ENCODE measurements around the gene OTOF. TPM values are rescaled to one million over a fixed set of nuclear protein-coding genes. Genes with fewer than 3 reads are reported as not detected.

The OTOF gene
- total RNA-seq, 1 experiment from 2014 or later = not detected

DNA sequence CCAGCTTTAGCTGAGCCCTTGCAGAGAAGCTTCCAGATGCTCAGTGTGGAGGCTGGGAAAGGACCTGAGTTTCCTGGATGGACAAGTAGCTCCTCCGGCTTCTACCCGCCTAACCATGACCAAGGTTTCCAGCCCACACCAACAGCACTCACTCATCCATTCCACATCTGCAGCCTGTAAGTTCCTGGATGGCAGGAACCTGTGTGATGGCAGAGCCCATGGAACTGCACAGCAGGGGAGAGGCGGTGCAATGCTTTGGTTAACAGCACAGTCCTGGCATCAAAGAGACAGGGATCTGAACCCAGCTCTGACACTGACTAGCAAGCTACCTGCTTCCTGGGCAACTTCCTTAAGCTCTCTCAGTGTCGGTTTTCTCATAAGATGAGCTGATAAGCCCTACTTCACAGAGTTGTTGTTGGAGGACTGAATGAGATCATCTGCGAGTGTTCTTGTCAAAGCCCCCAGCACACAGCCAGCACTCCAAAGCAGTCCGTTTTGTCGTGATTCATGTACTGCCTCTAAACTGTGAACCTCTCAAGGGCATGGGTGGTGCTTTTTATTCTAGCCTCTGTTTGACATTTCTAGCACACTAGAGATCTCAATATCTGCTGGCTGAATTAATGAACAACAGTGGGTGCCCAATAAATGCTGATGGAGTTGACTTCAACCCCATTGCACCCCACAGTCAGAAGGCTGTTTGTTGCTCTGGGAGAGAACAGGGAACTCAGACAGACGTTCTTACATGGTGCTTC lies 41.6 kb upstream of the OTOF start:
- H3F3A ChIP-seq (ENCODE audit: insufficient read depth, low read depth) = no peaks in the 10 kb centered on the region
- intact Hi-C loops (cut with micrococcal nuclease; ENCODE audit: unreplicated experiment) = loop anchor here (5.0 kb wide), 1 partner anchor 58 kb away; no protein-coding TSS in a partner anchor
- H2AFZ ChIP-seq = no peak overlapping the region
- no peaks in the 10 kb centered on the region for H3K9me2 ChIP-seq (ENCODE audit: insufficient read depth)
- POLR2A ChIA-PET (ENCODE audit: unreplicated experiment) = interaction anchor here (0.6 to 0.7 kb wide), 2 partner anchors 161 to 311 kb away, joined by 3 to 5 read pairs; no protein-coding TSS in a partner anchor
- no peak for DNase-seq
- H3K4me2 ChIP-seq = no peak overlapping the region
- no peak overlapping the region for H3K27ac ChIP-seq
- H3K27me3 ChIP-seq (ENCODE audit: insufficient read depth, low read depth) = peaks cover 59% of the 10 kb centered on the region
- no TSS peak for BruUV-seq (replicated peaks)
- no peak for TF ChIP-seq EZH2 (IDR thresholded peaks at IDR 0.05; ENCODE audit: low read depth)
- TF ChIP-seq, protein P1, sequence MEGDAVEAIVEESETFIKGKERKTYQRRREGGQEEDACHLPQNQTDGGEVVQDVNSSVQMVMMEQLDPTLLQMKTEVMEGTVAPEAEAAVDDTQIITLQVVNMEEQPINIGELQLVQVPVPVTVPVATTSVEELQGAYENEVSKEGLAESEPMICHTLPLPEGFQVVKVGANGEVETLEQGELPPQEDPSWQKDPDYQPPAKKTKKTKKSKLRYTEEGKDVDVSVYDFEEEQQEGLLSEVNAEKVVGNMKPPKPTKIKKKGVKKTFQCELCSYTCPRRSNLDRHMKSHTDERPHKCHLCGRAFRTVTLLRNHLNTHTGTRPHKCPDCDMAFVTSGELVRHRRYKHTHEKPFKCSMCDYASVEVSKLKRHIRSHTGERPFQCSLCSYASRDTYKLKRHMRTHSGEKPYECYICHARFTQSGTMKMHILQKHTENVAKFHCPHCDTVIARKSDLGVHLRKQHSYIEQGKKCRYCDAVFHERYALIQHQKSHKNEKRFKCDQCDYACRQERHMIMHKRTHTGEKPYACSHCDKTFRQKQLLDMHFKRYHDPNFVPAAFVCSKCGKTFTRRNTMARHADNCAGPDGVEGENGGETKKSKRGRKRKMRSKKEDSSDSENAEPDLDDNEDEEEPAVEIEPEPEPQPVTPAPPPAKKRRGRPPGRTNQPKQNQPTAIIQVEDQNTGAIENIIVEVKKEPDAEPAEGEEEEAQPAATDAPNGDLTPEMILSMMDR (conservative IDR thresholded peaks at IDR 0.05) = no peak
- no peaks in the 10 kb centered on the region for H3K36me3 ChIP-seq (ENCODE audit: low read depth)
- CTCF ChIA-PET = no interaction called here
- no peaks in the 10 kb centered on the region for H3K4me1 ChIP-seq (replicated peaks; ENCODE audit: insufficient read depth)
- no peaks in the 10 kb centered on the region for H4K20me1 ChIP-seq (ENCODE audit: insufficient read depth)
- H3K79me2 ChIP-seq (ENCODE audit: low read depth) = no peaks in the 10 kb centered on the region
- no peaks in the 10 kb centered on the region for H3K9me3 ChIP-seq (ENCODE audit: insufficient read depth, low read depth)
- H3K4me3 ChIP-seq = no peak overlapping the region

DNA sequence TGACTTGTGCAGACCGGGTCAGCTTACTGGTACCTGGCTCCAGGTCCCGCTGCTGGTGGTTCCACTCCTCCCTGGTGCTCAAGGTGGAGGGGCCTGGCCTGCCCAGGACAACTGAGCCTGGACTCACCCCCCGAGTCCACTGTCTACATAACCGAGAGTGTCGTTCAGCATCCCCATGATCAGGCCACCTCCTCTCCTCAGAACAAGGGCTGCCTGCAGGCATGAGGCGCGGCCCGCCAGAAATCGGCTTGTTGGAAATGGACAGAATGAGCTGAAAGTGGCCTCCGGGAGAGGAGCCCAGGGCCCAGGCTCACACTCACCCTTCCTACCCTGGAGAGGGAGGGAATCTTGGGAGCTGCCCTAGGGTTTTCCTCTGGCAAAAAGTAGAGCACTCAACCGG lies 38.9 kb upstream of the OTOF start:
- no peak overlapping the region for H3K4me2 ChIP-seq
- H4K20me1 ChIP-seq (ENCODE audit: insufficient read depth) = no peaks in the 10 kb centered on the region
- H3K4me1 ChIP-seq (replicated peaks; ENCODE audit: insufficient read depth) = no peaks in the 10 kb centered on the region
- H3F3A ChIP-seq (ENCODE audit: insufficient read depth, low read depth) = no peaks in the 10 kb centered on the region
- ChIA-PET CTCF (no interaction called here), POLR2A (ENCODE audit: unreplicated experiment) (no interaction called here)
- peaks cover 73% of the 10 kb centered on the region for H3K27me3 ChIP-seq (ENCODE audit: insufficient read depth, low read depth)
- H3K27ac ChIP-seq = no peak overlapping the region
- no peaks in the 10 kb centered on the region for H3K9me3 ChIP-seq (ENCODE audit: insufficient read depth, low read depth)
- no peak for DNase-seq
- H3K36me3 ChIP-seq (ENCODE audit: low read depth) = no peaks in the 10 kb centered on the region
- no peak overlapping the region for H3K4me3 ChIP-seq
- no peaks in the 10 kb centered on the region for H3K79me2 ChIP-seq (ENCODE audit: low read depth)
- no peaks in the 10 kb centered on the region for H3K9me2 ChIP-seq (ENCODE audit: insufficient read depth)
- no TSS peak for BruUV-seq (replicated peaks)
- intact Hi-C loops (cut with micrococcal nuclease; ENCODE audit: unreplicated experiment) = no loop called here
- no peak overlapping the region for H2AFZ ChIP-seq
- no peak for TF ChIP-seq EZH2 (IDR thresholded peaks at IDR 0.05; ENCODE audit: low read depth)
- TF ChIP-seq, protein P1 (conservative IDR thresholded peaks at IDR 0.05) = no peak

DNA sequence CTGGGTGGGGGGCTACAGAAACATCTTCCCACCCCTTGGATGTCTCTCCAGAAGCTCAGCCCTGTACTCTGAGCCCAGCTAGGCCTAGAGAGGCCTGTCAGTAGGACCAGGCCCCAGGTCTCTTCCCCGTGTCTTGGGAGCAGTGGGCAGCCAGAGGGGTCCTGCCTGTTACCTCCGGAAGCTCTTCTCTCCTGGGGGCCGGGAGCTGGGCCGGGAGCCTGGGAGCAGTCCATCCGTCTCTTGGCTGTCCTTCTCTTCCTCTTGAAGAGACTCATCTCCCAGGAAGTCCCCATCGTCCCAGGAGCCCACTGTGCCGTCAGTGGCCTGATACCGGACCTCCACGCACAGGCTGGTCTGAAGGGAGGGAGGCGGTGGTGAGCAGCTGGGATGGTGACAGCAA lies 38.3 kb upstream of the OTOF start:
- Histone ChIP-seq H3K36me3 (ENCODE audit: low read depth) (no peaks in the 10 kb centered on the region), H2AFZ (no peak overlapping the region), H3K9me2 (ENCODE audit: insufficient read depth) (no peaks in the 10 kb centered on the region), H3K79me2 (ENCODE audit: low read depth) (no peaks in the 10 kb centered on the region), H3K27me3 (ENCODE audit: insufficient read depth, low read depth) (peaks cover 73% of the 10 kb centered on the region), H3K27ac (no peak overlapping the region), H3K9me3 (ENCODE audit: insufficient read depth, low read depth) (no peaks in the 10 kb centered on the region), H4K20me1 (ENCODE audit: insufficient read depth) (no peaks in the 10 kb centered on the region), H3K4me2 (no peak overlapping the region), H3K4me1 (replicated peaks; ENCODE audit: insufficient read depth) (no peaks in the 10 kb centered on the region), H3K4me3 (no peak overlapping the region), H3F3A (ENCODE audit: insufficient read depth, low read depth) (no peaks in the 10 kb centered on the region)
- intact Hi-C loops (cut with micrococcal nuclease; ENCODE audit: unreplicated experiment) = no loop called here
- no peak for DNase-seq
- BruUV-seq (replicated peaks) = no TSS peak
- POLR2A ChIA-PET (ENCODE audit: unreplicated experiment) = interaction anchor here (0.6 kb wide), 1 partner anchor 1778 kb away, joined by 7 read pairs; no protein-coding TSS in a partner anchor
- no peak for TF ChIP-seq EZH2 (IDR thresholded peaks at IDR 0.05; ENCODE audit: low read depth)
- TF ChIP-seq, protein P1 (conservative IDR thresholded peaks at IDR 0.05) = no peak
- CTCF ChIA-PET = no interaction called here

Data from PC-9 (cell line).